KBM-7 (cell line): Measurements from ENCODE around the gene ARSB.
"Not testable (repeated sequence)": the region's sequence is repeated elsewhere in the genome, so short reads cannot be mapped to it uniquely, and the experiment has no call there.

Experiments
- DNase-seq: peaks from one replicate; pipeline ENCODE4 v3.0.0-alpha.2; 2015
- in situ Hi-C: fragments of 300-500 bp; cut with MboI; formaldehyde crosslinking; loops from 2 replicates; pipeline ENCODE4 v1.14.3; 2020; ENCODE audit warnings: low sequenced_read_pairs, low pct_unique_long_range_greater_than_20kb, mixed read lengths

ARSB gene

GRCh38 chr5:79002374-79002773, 17.3 kb upstream of the ARSB start:
- DNase-seq: no peak
- in situ Hi-C loops: loop anchor here (25.0 kb wide), 2 partner anchors 110 to 460 kb away; partner anchors contain the start of gene BHMT

- no peak for DNase-seq
- in situ Hi-C loops: loop anchor here (25.0 kb wide), 2 partner anchors 111 to 461 kb away; partner anchors contain the start of gene BHMT
Measured at GRCh38 chr5:79001471-79001870, 16.4 kb upstream of the ARSB start.

- DNase-seq: no peak
- in situ Hi-C loops: no loop called here
Measured at GRCh38 chr5:78997090-78997489, 12.0 kb upstream of the ARSB start.

- no peak for DNase-seq
- in situ Hi-C loops: no loop called here
Measured at GRCh38 chr5:78995521-78996007, 10.5 kb upstream of the ARSB start.

- DNase-seq: no peak
- in situ Hi-C loops: no loop called here
Measured at GRCh38 chr5:78993165-78993564, 8.1 kb upstream of the ARSB start.

- in situ Hi-C loops: no loop called here
- no peak for DNase-seq
Measured at GRCh38 chr5:78992146-78992545, 7.0 kb upstream of the ARSB start.

GRCh38 chr5:78989080-78989479, 4.0 kb upstream of the ARSB start:
- in situ Hi-C loops: no loop called here
- DNase-seq: no peak

GRCh38 chr5:78985725-78986223, 664 bp upstream of the ARSB start:
- in situ Hi-C loops: no loop called here
- no peak for DNase-seq

- in situ Hi-C loops: no loop called here
- peak; percentile 89 for DNase-seq
Measured at GRCh38 chr5:78984439-78985115, 533 bp downstream of the ARSB start.

GRCh38 chr5:78983601-78984438, 1.3 kb downstream of the ARSB start:
- in situ Hi-C loops: no loop called here

GRCh38 chr5:78983194-78983593, 1.9 kb downstream of the ARSB start:
- in situ Hi-C loops, DNase-seq: not testable (repeated sequence)

More at GRCh38 chr5:78983601-78984438, 1.3 kb downstream of the ARSB start:
- DNase-seq: no peak

- DNase-seq: no peak
- in situ Hi-C loops: no loop called here
Measured at GRCh38 chr5:78979909-78980308, 5.2 kb downstream of the ARSB start.

- no peak for DNase-seq
- in situ Hi-C loops: no loop called here
Measured at GRCh38 chr5:78979117-78979742, 5.9 kb downstream of the ARSB start.

- no peak for DNase-seq
- in situ Hi-C loops: no loop called here
Measured at GRCh38 chr5:78975035-78975434, 10.1 kb downstream of the ARSB start.

- in situ Hi-C loops: no loop called here
Measured at GRCh38 chr5:78974601-78975000, 10.5 kb downstream of the ARSB start.

GRCh38 chr5:78974011-78974410, 11.1 kb downstream of the ARSB start:
- DNase-seq: no peak
- in situ Hi-C loops: no loop called here

More at GRCh38 chr5:78974601-78975000, 10.5 kb downstream of the ARSB start:
- no peak for DNase-seq

- in situ Hi-C loops: no loop called here
- no peak for DNase-seq
Measured at GRCh38 chr5:78972654-78973428, 12.3 kb downstream of the ARSB start.

GRCh38 chr5:78971998-78972397, 13.1 kb downstream of the ARSB start:
- in situ Hi-C loops: no loop called here

GRCh38 chr5:78968781-78969180, 16.3 kb downstream of the ARSB start:
- in situ Hi-C loops: no loop called here
- DNase-seq: no peak

More at GRCh38 chr5:78971998-78972397, 13.1 kb downstream of the ARSB start:
- no peak for DNase-seq
